Measurements from ENCODE around the gene STK39. TPM values are rescaled to one million over a fixed set of nuclear protein-coding genes. Genes with fewer than 3 reads are reported as not detected.

STK39 gene
- total RNA-seq, 1 experiment from 2014 or later, result 56.9 TPM

GRCh38 chr2:168140892-168141291, 106.5 kb downstream of the STK39 start:
- H3K4me1 ChIP-seq (ENCODE audit: low read length), result peaks cover 27% of the 10 kb centered on the region

GRCh38 chr2:168139852-168140251, 107.5 kb downstream of the STK39 start:
- no peak overlapping the region for H3K9ac ChIP-seq (ENCODE audit: low read length)
- H3K4me3 ChIP-seq (ENCODE audit: low read length), result no peak overlapping the region
- no peaks in the 10 kb centered on the region for H3K27me3 ChIP-seq (ENCODE audit: low read length)
- DNase-seq, result no peak
- H4K20me1 ChIP-seq (ENCODE audit: insufficient read depth, low read depth, low read length), result no peaks in the 10 kb centered on the region
- H3K27ac ChIP-seq (ENCODE audit: low read length), result no peak overlapping the region
- H3K79me2 ChIP-seq (ENCODE audit: low read length), result peaks cover 23% of the 10 kb centered on the region
- no peaks in the 10 kb centered on the region for H3K9me3 ChIP-seq (ENCODE audit: low read length)
- 0 out of 2 replicates have a peak, but pooled peaks cover 13% of the 10 kb centered on the region for H3K36me3 ChIP-seq (ENCODE audit: insufficient read depth, low read length)
- no peaks in the 10 kb centered on the region for H3K9me2 ChIP-seq (replicated peaks; ENCODE audit: insufficient read depth, low read length)
- H3K4me2 ChIP-seq (ENCODE audit: low read depth, low read length, poor library complexity, severe bottlenecking), result no peak overlapping the region
- peaks cover 27% of the 10 kb centered on the region for H3K4me1 ChIP-seq (ENCODE audit: low read length)
- H2AFZ ChIP-seq (ENCODE audit: low read length), result no peak overlapping the region

More at GRCh38 chr2:168140892-168141291, 106.5 kb downstream of the STK39 start:
- H2AFZ ChIP-seq (ENCODE audit: low read length), result no peak overlapping the region
- H3K4me2 ChIP-seq (ENCODE audit: low read depth, low read length, poor library complexity, severe bottlenecking), result no peak overlapping the region
- no peak for DNase-seq
- H4K20me1 ChIP-seq (ENCODE audit: insufficient read depth, low read depth, low read length), result no peaks in the 10 kb centered on the region
- 0 out of 2 replicates have a peak, but pooled peaks cover 13% of the 10 kb centered on the region for H3K36me3 ChIP-seq (ENCODE audit: insufficient read depth, low read length)
- H3K27ac ChIP-seq (ENCODE audit: low read length), result no peak overlapping the region
- H3K79me2 ChIP-seq (ENCODE audit: low read length), result peaks cover 21% of the 10 kb centered on the region
- no peaks in the 10 kb centered on the region for H3K9me2 ChIP-seq (replicated peaks; ENCODE audit: insufficient read depth, low read length)
- H3K9me3 ChIP-seq (ENCODE audit: low read length), result no peaks in the 10 kb centered on the region
- H3K27me3 ChIP-seq (ENCODE audit: low read length), result no peaks in the 10 kb centered on the region
- no peak overlapping the region for H3K4me3 ChIP-seq (ENCODE audit: low read length)
- no peak overlapping the region for H3K9ac ChIP-seq (ENCODE audit: low read length)

DNA sequence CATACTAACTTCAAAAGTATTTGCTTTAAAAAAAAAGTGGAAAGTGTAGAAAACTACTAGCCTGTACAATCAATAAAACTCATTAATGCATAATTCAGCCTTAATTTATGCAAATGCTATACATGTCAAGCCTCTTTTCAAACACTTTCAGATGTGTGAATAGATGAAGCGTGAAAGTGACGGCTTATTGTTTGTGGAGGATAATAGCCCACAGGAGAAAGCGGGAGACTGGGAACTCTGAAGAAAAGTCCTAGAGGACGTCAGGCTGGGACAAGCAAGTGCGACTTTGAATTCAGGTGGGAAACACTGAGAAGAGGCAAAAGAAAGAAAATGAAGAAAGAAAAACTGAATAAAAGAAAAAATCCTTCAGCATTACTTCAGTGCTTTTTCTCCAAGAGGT, 108.5 kb downstream of the STK39 start:
- H2AFZ ChIP-seq (ENCODE audit: low read length), result no peak overlapping the region
- no peaks in the 10 kb centered on the region for H4K20me1 ChIP-seq (ENCODE audit: insufficient read depth, low read depth, low read length)
- H3K36me3 ChIP-seq (ENCODE audit: insufficient read depth, low read length), result 0 out of 2 replicates have a peak, but pooled peaks cover 13% of the 10 kb centered on the region
- H3K27ac ChIP-seq (ENCODE audit: low read length), result 0 out of 2 replicates have a peak overlapping the region, but pooled peaks have one; percentile 84
- no peaks in the 10 kb centered on the region for H3K9me3 ChIP-seq (ENCODE audit: low read length)
- H3K27me3 ChIP-seq (ENCODE audit: low read length), result no peaks in the 10 kb centered on the region
- H3K4me1 ChIP-seq (ENCODE audit: low read length), result peaks cover 27% of the 10 kb centered on the region
- peaks cover 29% of the 10 kb centered on the region for H3K79me2 ChIP-seq (ENCODE audit: low read length)
- no peak for DNase-seq
- H3K4me3 ChIP-seq (ENCODE audit: low read length), result no peak overlapping the region
- no peak overlapping the region for H3K9ac ChIP-seq (ENCODE audit: low read length)
- no peaks in the 10 kb centered on the region for H3K9me2 ChIP-seq (replicated peaks; ENCODE audit: insufficient read depth, low read length)
- peak overlapping the region; percentile 72 for H3K4me2 ChIP-seq (ENCODE audit: low read depth, low read length, poor library complexity, severe bottlenecking)

DNA sequence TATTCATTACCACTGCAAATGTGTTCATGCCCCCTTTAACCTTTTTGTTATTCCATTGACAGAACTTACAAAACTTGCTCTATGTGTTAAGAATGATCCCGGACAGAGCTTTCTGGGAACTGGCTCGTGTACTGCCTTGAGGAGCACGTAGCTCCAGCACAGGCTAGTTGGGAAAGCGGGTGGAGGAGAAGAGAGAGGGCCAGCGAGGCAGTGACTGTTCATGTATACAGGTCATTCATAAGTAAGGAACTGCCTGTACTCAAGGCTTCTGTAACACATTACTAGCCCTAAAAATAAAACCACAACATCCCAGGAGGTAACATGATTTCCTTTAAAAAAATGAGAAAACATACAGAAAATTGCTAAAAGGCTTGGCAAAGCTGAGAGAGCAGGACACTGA, 109.0 kb downstream of the STK39 start:
- H3K4me2 ChIP-seq (ENCODE audit: low read depth, low read length, poor library complexity, severe bottlenecking), result peak overlapping the region; percentile 72
- DNase-seq, result no peak
- no peaks in the 10 kb centered on the region for H4K20me1 ChIP-seq (ENCODE audit: insufficient read depth, low read depth, low read length)
- H3K9me2 ChIP-seq (replicated peaks; ENCODE audit: insufficient read depth, low read length), result no peaks in the 10 kb centered on the region
- no peaks in the 10 kb centered on the region for H3K27me3 ChIP-seq (ENCODE audit: low read length)
- H3K9ac ChIP-seq (ENCODE audit: low read length), result peak overlapping the region; percentile 57; the same call in 1 of the 2 replicates
- peaks cover 29% of the 10 kb centered on the region for H3K79me2 ChIP-seq (ENCODE audit: low read length)
- H3K4me1 ChIP-seq (ENCODE audit: low read length), result peaks cover 27% of the 10 kb centered on the region
- 0 out of 2 replicates have a peak, but pooled peaks cover 13% of the 10 kb centered on the region for H3K36me3 ChIP-seq (ENCODE audit: insufficient read depth, low read length)
- no peaks in the 10 kb centered on the region for H3K9me3 ChIP-seq (ENCODE audit: low read length)
- no peak overlapping the region for H2AFZ ChIP-seq (ENCODE audit: low read length)
- H3K4me3 ChIP-seq (ENCODE audit: low read length), result peak overlapping the region; percentile 47
- peak overlapping the region; percentile 84 for H3K27ac ChIP-seq (ENCODE audit: low read length)

- Histone ChIP-seq H3K4me2 (ENCODE audit: low read depth, low read length, poor library complexity, severe bottlenecking) (peak overlapping the region; percentile 72), H3K9me2 (replicated peaks; ENCODE audit: insufficient read depth, low read length) (no peaks in the 10 kb centered on the region), H3K27ac (ENCODE audit: low read length) (peak overlapping the region; percentile 84), H4K20me1 (ENCODE audit: insufficient read depth, low read depth, low read length) (no peaks in the 10 kb centered on the region), H3K4me3 (ENCODE audit: low read length) (peak overlapping the region; percentile 47), H3K9me3 (ENCODE audit: low read length) (no peaks in the 10 kb centered on the region), H3K79me2 (ENCODE audit: low read length) (peaks cover 36% of the 10 kb centered on the region), H3K36me3 (ENCODE audit: insufficient read depth, low read length) (0 out of 2 replicates have a peak, but pooled peaks cover 13% of the 10 kb centered on the region), H3K27me3 (ENCODE audit: low read length) (no peaks in the 10 kb centered on the region), H2AFZ (ENCODE audit: low read length) (no peak overlapping the region), H3K9ac (ENCODE audit: low read length) (peak overlapping the region; percentile 57), H3K4me1 (ENCODE audit: low read length) (peaks cover 27% of the 10 kb centered on the region)
- DNase-seq, result peak; percentile 76
Observed at GRCh38 chr2:168137510-168138180, 109.8 kb downstream of the STK39 start.

DNA sequence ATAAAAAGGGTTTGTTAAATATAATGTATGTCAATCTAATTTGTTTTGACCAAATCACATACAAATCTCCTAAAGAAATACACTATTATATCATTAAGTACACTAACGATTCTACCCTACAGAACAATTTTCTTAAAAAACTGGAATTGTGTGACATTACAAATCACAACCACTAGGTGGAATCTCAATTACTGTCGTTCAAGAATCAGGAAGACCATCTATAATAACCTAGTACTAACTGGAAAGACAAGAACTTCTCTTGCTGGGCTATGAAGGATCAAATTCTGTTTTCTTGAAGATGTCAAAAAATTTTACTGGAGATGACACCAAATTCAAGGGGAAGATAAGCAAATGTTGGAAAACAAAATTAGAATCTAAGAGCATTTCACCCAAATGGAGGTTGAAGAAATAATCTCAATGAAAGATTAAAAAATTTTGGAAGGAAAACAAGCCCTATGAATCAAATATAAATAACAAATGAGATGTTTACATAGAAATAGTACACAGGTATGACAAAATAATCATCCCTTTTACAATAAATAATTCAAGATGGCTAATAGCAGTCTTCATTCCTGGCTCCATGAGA, 110.9 kb downstream of the STK39 start:
- Histone ChIP-seq H3K9me2 (replicated peaks; ENCODE audit: insufficient read depth, low read length) (no peaks in the 10 kb centered on the region), H3K4me2 (ENCODE audit: low read depth, low read length, poor library complexity, severe bottlenecking) (peak overlapping the region; percentile 15), H3K79me2 (ENCODE audit: low read length) (peaks cover 46% of the 10 kb centered on the region), H3K9me3 (ENCODE audit: low read length) (no peaks in the 10 kb centered on the region), H2AFZ (ENCODE audit: low read length) (no peak overlapping the region), H3K27me3 (ENCODE audit: low read length) (no peaks in the 10 kb centered on the region), H3K36me3 (ENCODE audit: insufficient read depth, low read length) (0 out of 2 replicates have a peak, but pooled peaks cover 13% of the 10 kb centered on the region), H3K4me1 (ENCODE audit: low read length) (peaks cover 27% of the 10 kb centered on the region), H4K20me1 (ENCODE audit: insufficient read depth, low read depth, low read length) (no peaks in the 10 kb centered on the region), H3K9ac (ENCODE audit: low read length) (no peak overlapping the region), H3K27ac (ENCODE audit: low read length) (peak overlapping the region; percentile 84), H3K4me3 (ENCODE audit: low read length) (no peak overlapping the region)
- peak; percentile 77 for DNase-seq

DNA sequence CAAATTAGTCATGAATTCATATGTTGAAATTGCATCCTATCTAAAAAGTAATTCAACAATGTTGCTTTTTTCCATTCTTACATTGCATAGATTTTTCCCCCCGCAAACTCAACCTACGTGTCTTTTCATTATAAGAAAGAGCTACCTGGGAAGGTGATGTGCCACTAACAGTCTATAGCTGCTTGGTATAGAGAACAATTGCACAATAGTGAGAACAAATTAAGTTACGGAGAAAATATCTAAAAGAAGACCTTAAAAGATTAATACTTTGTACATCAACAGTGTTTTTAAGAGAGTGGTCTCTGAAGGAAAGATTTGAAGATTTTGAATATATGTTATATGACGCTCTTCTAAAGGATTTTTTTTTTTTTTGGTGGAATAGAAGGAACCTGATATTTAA, 111.8 kb downstream of the STK39 start:
- Histone ChIP-seq H2AFZ (ENCODE audit: low read length) (no peak overlapping the region), H3K79me2 (ENCODE audit: low read length) (peaks cover 47% of the 10 kb centered on the region)
- no peak for DNase-seq

GRCh38 chr2:168135121-168135520, 112.3 kb downstream of the STK39 start:
- no peaks in the 10 kb centered on the region for H3K9me3 ChIP-seq (ENCODE audit: low read length)
- H3K4me2 ChIP-seq (ENCODE audit: low read depth, low read length, poor library complexity, severe bottlenecking), result no peak overlapping the region
- peaks cover 47% of the 10 kb centered on the region for H3K79me2 ChIP-seq (ENCODE audit: low read length)
- no peak overlapping the region for H3K4me3 ChIP-seq (ENCODE audit: low read length)
- H3K9ac ChIP-seq (ENCODE audit: low read length), result no peak overlapping the region
- no peaks in the 10 kb centered on the region for H3K27me3 ChIP-seq (ENCODE audit: low read length)
- H4K20me1 ChIP-seq (ENCODE audit: insufficient read depth, low read depth, low read length), result no peaks in the 10 kb centered on the region
- H3K27ac ChIP-seq (ENCODE audit: low read length), result no peak overlapping the region
- peaks cover 27% of the 10 kb centered on the region for H3K4me1 ChIP-seq (ENCODE audit: low read length)
- no peak overlapping the region for H2AFZ ChIP-seq (ENCODE audit: low read length)
- DNase-seq, result no peak
- no peaks in the 10 kb centered on the region for H3K9me2 ChIP-seq (replicated peaks; ENCODE audit: insufficient read depth, low read length)
- H3K36me3 ChIP-seq (ENCODE audit: insufficient read depth, low read length), result 0 out of 2 replicates have a peak, but pooled peaks cover 13% of the 10 kb centered on the region

More for the DNA sequence above, 111.8 kb downstream of the STK39 start:
- 0 out of 2 replicates have a peak, but pooled peaks cover 13% of the 10 kb centered on the region for H3K36me3 ChIP-seq (ENCODE audit: insufficient read depth, low read length)
- no peaks in the 10 kb centered on the region for H3K27me3 ChIP-seq (ENCODE audit: low read length)
- no peaks in the 10 kb centered on the region for H3K9me2 ChIP-seq (replicated peaks; ENCODE audit: insufficient read depth, low read length)
- no peak overlapping the region for H3K4me3 ChIP-seq (ENCODE audit: low read length)
- H4K20me1 ChIP-seq (ENCODE audit: insufficient read depth, low read depth, low read length), result no peaks in the 10 kb centered on the region
- H3K9ac ChIP-seq (ENCODE audit: low read length), result no peak overlapping the region
- H3K9me3 ChIP-seq (ENCODE audit: low read length), result no peaks in the 10 kb centered on the region
- H3K4me2 ChIP-seq (ENCODE audit: low read depth, low read length, poor library complexity, severe bottlenecking), result no peak overlapping the region
- no peak overlapping the region for H3K27ac ChIP-seq (ENCODE audit: low read length)
- peaks cover 27% of the 10 kb centered on the region for H3K4me1 ChIP-seq (ENCODE audit: low read length)

All from Karpas-422 (cell line).